GM08714 (cell line): Measurements from ENCODE around the gene NID1.

Experiments used
- H3K4me3 ChIP-seq: fragments of 200-500 bp; sonication (Bioruptor generic); 2 replicates; pipeline ENCODE4 v1.5.1; 2014; ENCODE audit warnings: mild to moderate bottlenecking, low read length, inconsistent platforms
- ZNF274 ChIP-seq: IDR thresholded peaks from 2 replicates; pipeline ENCODE4 v1.6.1; 2012; ENCODE audit warnings: mild to moderate bottlenecking, low read depth, low read length

The NID1 gene

GRCh38 chr1:236065509-236066005 lies 667 bp upstream of the NID1 start:
- TF ChIP-seq ZNF274: no peak
- H3K4me3 ChIP-seq: peak overlapping the region; percentile 78; the same call in 1 of the 2 replicates

- TF ChIP-seq ZNF274: no peak
- peak overlapping the region; percentile 78 for H3K4me3 ChIP-seq
These were observed 794 bp downstream of the NID1 start for GRCh38 chr1:236063919-236064673.

- TF ChIP-seq ZNF274: no peak
- H3K4me3 ChIP-seq: peak overlapping the region; percentile 78; the same call in 1 of the 2 replicates
These were observed 1.4 kb downstream of the NID1 start for GRCh38 chr1:236063551-236063918.

GRCh38 chr1:236060286-236060685 lies 4.6 kb downstream of the NID1 start:
- TF ChIP-seq ZNF274: no peak
- no peak overlapping the region for H3K4me3 ChIP-seq

GRCh38 chr1:236059011-236059410 lies 5.9 kb downstream of the NID1 start:
- H3K4me3 ChIP-seq: no peak overlapping the region
- TF ChIP-seq ZNF274: no peak

GRCh38 chr1:236058141-236058934 lies 6.6 kb downstream of the NID1 start:
- H3K4me3 ChIP-seq: no peak overlapping the region
- TF ChIP-seq ZNF274: no peak

GRCh38 chr1:236057546-236057945 lies 7.3 kb downstream of the NID1 start:
- TF ChIP-seq ZNF274: no peak
- no peak overlapping the region for H3K4me3 ChIP-seq

GRCh38 chr1:236052232-236052993 lies 12.5 kb downstream of the NID1 start:
- TF ChIP-seq ZNF274: no peak
- H3K4me3 ChIP-seq: no peak overlapping the region

GRCh38 chr1:236051242-236051791 lies 13.6 kb downstream of the NID1 start:
- TF ChIP-seq ZNF274: no peak
- H3K4me3 ChIP-seq: no peak overlapping the region

- no peak for TF ChIP-seq ZNF274
These were observed 19.1 kb downstream of the NID1 start for GRCh38 chr1:236045771-236046170.

GRCh38 chr1:236044341-236044740 lies 20.5 kb downstream of the NID1 start:
- TF ChIP-seq ZNF274: no peak

More at GRCh38 chr1:236045771-236046170, 19.1 kb downstream of the NID1 start:
- no peak overlapping the region for H3K4me3 ChIP-seq

GRCh38 chr1:236041631-236042618 lies 23.0 kb downstream of the NID1 start:
- TF ChIP-seq ZNF274: no peak
- H3K4me3 ChIP-seq: no peak overlapping the region

More at GRCh38 chr1:236044341-236044740, 20.5 kb downstream of the NID1 start:
- no peak overlapping the region for H3K4me3 ChIP-seq
